HG02870 (cell line): ENCODE data around the gene VWA3B.
A peak's percentile ranks its signal among the peaks of the same experiment; 100 is the strongest.
"Not testable (repeated sequence)": the region's sequence is repeated elsewhere in the genome, so short reads cannot be mapped to it uniquely, and the experiment has no call there.

Experiments used
- ATAC-seq: cut with Tn5 transposase; IDR thresholded peaks from one replicate; pipeline ENCODE4 v1.9.1; 2021; ENCODE audit warnings: mild to moderate bottlenecking, moderate library complexity; ENCODE audit not compliant: unreplicated experiment

The VWA3B gene

DNA sequence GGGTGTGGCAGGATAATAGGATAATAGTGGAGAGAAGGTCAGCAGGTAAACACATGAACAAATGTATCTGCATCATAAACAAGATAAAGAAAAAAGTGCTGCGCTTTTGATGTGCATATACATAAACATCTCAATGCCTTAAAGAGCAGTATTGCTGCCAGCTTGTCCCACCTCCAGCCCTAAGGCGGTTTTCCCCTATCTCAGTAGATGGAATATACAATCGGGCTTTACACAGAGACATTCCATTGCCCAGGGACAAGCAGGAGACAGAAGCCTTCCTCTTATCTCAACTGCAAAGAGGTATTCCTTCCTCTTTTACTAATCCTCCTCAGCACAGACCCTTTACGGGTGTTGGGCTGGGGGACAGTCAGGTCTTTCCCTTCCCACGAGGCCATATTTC, 43.1 kb downstream of the VWA3B start:
- ATAC-seq, result not testable (repeated sequence)

DNA sequence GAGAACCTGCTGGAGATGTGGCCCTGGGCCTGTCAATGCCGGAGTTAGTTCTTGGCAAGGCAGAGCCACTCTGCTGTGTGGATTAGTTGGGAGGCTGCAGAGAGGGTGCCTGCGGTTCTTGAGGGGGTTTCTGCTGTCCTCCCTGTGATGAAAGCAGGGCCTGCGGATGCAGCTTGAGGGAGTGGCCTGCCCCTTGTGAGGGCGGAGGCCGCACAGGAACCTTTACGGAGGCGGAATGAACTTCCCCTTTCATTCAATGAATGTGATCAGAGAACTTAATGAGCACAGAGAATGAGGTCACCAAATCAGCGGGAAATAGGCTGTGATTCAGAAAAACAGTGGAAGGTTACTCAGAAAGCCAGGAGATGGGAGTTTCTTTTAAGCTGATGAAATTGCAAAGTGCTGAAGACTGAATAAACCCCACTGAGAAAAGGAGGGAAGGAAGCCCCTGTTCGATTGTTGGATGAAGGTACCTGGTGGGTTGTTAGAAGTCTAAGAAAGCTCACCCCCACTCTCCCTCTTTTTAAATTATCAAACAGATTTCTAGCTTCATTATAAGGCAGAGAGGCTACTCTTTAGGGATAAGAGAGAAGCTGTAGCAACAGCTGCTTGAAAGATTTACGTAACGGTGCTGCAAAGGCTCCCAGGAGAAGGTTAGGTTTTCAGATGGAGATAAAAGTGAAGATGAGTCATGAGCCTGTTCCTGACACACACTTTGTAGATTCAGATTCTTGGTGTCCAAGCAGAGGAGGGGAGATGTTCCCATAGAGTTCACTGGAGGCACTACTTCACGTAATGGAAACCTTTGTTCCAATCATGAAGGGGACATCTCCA, 47.4 kb downstream of the VWA3B start:
- ATAC-seq, result peak; percentile 67

DNA sequence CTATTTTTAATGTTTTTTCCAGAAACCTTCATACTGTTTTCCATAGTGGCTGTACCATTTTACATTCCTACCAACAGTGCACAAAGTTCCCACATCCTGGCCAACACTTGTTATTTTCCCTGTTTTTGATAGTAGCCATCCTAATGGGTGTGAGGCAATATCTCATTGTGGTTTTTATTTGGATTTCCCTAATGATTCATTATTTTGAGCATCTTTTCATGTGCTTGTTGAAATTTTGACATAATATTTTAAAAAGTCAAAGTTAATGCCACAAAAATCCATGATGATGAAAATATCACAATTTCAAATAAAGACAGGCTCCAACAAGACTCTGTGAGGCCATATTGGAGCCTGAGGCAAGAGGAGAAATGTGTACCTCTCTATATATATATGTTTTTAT, 50.2 kb downstream of the VWA3B start:
- no peak for ATAC-seq

DNA sequence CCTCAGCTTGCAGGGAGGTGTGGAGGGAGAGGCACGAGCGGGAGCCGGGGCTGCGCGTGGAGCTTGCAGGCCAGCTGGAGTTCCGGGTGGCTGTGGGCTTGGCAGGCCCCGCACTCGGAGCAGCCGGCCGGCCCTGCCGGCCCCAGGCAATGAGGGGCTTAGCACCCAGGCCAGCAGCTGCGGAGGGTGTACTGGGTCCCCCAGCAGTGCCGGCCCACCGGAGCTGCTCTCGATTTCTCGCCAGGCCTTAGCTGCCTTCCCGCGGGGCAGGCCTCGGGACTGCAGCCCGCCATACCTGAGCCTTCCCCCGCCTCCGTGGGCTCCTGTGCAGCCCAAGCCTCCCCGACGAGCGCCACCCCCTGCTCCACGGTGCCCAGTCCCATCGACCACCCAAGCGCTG, 52.0 kb downstream of the VWA3B start:
- not testable (repeated sequence) for ATAC-seq

DNA sequence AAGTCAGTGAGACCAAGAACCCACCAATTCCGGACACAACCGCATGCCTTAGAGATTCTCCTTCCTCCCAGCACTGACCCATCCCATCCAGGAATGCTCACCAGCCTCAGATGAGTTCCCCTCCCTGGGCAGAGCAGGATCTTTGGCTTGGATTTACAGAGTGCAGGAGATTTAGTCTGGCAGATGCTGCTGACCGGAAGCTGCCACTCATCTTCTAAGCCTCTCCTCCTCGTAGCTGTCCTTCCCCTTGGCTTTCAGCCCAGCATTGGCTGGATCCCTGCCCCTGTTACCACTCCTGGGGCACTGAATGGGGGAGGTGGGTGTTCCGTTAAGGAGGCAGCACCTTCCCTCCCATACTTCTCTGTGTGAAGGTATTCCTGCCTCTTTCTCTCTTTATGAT, 53.2 kb downstream of the VWA3B start:
- ATAC-seq, result no peak

DNA sequence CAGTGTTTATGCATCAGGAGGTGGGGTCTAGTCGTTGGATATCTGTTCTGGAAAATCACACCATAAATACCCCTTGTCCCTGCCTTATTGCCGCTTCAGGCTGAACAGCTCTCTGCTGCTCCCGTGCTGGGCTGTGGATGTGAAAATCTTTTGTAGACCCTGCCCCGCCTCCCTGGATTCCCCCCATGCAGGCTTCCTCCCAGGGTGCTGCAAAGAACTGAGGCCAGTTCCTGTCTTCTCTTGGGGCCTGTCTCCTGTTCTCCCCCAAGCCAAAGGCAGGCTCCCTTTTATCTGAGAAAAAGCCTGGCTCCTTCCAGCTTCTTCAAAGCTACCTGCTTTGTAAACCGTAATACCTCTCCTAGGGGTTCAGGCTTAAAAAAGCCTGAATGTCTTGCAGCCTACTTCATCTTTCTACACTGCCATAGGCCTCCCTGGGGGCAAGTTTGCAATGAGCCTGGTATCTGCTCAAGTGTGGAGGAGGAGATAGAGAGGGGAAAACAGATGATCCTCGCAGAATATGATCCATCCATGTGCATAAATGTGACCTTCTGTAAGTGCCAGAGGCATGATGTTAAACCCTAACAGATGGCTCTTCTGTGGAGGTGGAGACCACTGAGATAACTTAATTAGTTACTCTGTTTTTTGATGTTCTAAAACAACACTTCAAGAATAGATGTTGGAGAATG, 55.3 kb downstream of the VWA3B start:
- ATAC-seq, result no peak

DNA sequence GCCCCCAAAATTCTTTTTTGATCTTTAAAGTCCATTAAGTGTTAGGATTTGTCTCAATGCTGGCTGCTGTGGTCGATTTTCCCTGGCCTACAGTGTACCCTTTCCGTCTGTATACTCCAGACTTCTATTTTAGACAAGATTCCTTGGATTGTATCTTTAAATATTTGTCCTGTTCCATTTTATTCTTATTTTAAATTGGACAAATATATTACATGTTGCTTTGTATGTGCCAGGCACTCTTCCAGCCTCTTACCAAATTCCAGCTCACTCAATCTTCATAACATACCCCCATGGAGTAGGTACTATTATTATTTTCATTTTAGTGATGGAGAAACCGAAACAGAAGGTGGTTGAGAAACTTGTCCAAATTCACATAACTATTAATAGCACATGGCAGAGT, 58.1 kb downstream of the VWA3B start:
- no peak for ATAC-seq

DNA sequence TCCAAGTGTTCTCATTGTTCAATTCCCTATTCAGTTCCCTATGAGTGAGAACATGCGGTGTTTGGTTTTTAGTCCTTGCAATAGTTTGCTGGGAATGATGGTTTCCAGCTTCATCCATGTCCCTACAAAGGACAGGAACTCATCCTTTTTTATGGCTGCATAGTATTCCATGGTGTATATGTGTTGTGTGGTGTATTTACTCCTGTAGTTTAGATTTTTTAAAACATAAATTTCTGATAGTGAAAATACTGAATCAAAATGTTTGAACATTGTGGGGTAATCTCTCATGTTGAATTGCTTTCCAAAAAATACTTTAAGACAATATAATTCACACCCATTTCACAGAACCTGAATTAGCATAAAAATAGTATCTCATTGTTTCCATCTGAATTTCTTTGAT, 60.9 kb downstream of the VWA3B start:
- not testable (repeated sequence) for ATAC-seq

DNA sequence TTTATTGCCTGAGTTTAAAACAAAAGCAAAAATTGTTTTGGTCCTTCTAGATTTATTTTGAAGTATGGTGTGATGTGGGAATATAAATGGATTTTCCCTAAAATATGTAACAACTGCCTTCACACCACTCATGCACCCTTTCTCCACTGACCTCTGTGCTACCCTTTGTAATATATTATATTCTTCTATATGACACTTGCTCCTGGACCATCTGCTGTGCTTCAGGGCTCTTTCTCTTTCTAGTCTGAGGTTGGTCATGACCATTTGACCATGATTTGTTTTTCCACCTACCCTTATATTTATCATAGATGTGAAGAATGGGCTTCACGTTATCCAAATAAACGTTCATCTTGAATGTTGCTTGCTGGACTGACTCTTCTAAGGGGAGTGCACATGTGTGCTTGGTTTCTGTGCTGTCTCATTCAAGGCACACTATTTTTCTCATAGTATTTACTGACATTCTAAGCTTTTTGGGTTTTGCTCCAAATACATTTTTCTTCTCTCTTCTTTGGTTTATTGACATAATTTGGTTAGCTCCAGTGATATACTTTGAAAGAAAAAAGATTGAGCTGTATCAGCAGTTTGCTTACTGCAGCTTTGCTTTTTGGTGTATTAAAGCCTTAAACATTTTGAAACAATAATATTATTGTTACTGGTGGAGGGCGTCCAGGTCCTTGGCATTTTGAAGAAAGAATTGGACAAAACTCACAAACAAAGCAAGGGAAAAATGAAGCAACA, 61.8 kb downstream of the VWA3B start:
- no peak for ATAC-seq

DNA sequence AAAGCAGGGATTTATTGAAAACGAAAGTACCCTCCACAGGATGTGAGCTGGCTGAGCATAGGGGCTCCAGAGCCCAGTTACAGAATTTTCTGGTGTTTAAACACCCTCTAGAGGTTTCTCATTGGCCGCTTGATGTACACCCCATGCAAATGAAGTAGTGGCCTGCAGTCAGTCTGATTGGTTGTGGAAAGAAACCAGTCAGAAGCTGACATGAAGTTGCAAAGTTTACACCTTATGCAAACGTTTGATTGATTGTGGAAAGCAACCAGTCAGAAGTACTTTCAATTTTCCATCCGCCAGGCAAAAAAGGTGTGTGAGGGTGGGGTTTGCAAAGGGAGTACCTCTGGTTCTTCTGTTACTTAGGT, 62.3 kb downstream of the VWA3B start:
- ATAC-seq, result no peak

DNA sequence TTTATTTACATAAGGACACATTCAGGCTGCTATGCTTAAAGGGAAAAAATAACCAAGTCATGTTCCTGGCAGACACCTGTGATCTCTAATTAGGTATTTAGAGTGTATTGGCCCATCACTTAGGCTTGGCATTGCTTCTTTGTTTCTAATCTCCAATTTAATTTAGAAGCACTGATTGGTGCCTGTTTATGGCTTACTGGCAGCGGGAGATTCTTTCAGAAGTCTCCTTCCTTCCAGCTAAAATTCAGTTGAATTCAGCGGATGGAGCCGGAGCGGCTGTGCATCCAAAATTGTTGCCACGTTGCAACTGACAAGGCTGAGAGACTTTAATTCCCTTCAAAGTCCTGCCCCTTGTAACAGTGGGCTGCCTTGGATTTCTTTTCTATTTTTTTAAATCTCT, 66.5 kb downstream of the VWA3B start:
- ATAC-seq, result no peak

DNA sequence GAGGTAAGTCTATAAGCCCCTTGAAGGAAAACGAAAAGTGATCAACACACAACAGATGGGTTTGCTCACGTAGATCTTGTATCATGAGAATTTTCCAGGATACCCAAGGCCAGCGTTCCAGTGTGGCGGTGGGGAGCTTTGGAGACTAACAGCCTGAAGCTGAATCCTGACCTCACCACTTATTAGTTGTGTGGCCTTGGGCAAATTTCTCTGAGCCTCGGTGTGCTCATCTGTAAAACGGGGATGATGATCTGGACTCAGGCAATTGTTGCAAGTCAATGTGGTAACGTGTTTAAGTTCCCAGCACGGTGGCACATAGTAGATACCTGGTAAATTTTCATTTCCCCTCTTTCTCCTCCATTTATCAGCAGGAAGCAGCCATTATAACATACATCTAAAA, 68.3 kb downstream of the VWA3B start:
- ATAC-seq, result no peak

DNA sequence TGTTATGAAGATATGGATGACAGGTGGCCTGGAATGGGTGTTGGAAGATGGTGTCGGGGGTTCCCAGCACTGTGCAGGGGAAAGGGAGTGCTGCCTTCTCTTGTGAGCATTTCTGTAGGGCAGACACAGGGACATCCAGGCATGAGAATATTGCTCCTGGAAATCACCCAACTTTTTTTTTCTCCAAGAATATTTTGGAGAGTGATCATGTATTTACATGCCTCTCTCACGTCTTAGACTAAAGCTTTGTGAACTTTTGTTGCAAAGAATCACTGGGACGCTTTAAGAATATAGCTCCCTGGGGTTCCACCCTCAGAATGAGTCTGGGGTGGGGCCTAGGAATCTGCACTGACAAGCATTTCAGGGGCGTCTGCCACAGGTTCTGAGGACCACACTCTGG, 68.7 kb downstream of the VWA3B start:
- ATAC-seq, result no peak

DNA sequence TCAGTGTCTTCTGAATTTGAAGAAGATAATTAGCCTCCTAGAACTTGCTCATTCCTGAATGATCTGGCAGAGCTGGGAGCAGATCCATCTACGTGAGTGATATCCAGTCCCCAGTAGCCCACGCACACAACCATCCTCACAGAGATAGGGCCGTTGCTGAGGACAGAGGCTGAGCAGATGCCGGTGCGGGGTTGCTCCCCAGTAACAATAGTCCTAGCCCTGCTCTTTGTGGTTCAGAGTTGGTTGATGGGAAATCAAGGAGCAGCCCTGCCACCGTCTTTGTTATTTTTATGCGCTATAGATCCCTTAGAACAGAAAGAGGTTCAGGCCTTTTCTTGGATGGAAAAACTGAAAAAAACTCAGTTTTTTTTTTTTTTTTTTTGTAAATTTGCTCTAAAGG, 69.3 kb downstream of the VWA3B start:
- ATAC-seq, result no peak

DNA sequence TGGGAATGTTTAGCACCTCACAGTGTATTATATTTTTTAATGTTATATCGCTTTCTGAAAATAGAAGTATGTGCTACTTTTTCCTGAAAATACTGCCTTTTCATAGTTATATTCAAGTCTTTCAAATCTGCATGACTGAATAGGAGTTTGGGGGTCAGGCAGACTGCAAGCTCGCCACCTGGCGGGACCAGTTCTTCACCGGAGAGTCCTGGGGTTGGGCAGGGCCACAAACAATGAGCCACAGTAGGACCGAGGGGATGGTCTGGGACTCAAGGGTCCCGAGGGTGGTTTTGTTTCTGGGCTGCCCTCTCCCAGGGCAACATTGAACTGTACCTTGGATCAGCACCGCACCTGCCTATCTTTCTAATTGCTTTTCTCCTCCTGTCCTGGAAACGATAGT, 70.6 kb downstream of the VWA3B start:
- ATAC-seq, result no peak

DNA sequence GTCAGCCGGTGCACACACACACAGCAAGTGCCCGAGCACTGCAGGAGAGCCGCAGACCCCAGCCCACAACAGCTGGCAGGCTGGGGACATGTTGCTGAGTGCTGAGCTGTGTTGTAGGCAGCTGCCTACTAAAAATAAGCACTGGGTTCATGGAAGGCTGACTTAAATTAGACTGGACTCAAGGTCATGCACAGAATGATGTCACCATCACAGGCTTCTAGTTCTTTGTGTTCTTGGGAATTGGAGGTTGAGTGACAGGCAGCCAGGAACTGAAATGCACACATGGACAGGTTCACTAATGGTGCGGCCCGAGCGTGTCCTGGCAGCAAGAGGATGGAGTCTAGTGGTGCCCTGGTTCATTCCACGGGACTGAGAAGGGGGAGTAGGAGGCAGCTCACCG, 71.3 kb downstream of the VWA3B start:
- ATAC-seq, result no peak

DNA sequence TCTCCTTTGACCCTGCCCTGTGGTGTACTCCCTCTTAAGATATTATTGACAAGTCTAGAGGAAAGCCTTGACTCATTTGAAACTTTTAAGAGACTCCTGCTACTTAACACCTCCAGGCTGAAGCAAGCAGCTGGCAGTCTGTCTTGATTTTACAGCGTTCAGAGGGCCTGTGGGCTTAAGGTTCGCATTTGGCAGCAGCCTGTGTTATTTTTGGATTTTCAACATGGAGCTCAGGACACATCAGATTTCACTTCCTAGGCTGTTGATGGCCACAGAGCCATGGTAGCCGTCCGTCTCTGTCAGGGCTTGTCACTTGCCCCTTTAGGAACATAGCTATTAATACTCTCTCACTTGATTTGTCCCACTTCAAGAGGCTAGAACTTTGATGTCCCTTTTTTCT, 73.6 kb downstream of the VWA3B start:
- no peak for ATAC-seq

DNA sequence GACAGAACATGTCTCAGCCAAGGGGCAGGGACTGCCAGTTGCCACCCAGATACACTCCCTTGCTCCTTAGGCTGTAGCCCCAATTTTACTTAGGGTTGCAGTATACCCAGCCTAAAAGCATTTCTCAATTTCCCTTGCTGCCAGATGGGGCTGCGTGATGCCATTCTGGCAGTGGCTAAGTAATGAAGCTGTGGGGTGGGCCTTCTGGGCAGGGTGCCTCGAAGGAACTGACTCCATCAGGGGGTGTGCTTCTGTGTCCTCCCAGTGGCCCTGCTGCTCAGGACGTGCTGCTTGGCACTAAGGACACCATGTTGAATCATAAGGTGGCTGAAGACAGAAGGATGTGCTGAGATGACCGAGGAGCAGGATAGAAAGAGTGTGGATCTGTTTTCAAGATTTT, 74.2 kb downstream of the VWA3B start:
- ATAC-seq, result no peak

DNA sequence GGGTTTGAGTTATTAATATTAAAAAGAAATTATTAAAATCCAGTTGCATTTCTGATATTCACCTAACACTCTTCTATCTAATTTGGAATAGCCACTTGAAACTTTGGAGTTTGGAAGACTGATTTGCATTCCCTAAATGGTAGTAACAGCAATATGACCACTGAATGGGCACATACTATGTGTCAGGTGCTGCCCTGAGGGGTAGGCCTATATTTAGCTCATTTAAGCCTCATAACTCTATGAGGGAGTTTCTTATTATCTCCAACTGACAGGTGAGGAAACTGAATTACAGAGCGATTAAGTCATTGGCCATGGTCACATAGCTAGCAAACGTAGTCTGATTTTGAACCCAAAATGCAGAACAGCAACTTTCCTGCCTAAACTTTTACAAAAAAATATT, 77.3 kb downstream of the VWA3B start:
- no peak for ATAC-seq

DNA sequence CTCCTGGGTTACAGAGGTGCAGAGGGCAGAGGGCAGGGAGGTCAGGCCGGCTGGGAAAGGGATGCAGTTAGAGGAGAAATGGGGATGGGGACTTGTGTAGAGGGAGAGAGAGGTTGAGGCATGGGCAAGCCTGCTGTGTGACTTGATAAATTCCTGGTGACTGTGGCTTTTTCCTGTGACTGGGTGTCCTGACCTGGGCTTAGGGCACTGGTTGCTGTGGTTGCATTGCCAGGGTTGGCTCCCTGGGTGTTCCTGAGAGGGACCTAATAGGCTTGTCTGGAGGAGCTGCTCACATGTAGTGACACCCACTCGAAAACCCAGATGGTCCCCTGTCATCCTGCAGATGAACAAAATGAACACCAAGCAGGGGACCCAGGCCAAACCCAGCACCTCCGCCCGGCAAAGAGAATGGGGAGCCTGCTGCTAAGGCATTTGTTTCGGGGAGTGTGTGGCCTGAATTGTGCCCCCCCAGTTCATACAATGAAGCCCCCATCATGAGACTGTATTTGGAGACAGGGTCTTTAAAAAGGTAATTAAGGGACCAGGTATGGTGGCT, 78.6 kb downstream of the VWA3B start:
- ATAC-seq, result no peak

DNA sequence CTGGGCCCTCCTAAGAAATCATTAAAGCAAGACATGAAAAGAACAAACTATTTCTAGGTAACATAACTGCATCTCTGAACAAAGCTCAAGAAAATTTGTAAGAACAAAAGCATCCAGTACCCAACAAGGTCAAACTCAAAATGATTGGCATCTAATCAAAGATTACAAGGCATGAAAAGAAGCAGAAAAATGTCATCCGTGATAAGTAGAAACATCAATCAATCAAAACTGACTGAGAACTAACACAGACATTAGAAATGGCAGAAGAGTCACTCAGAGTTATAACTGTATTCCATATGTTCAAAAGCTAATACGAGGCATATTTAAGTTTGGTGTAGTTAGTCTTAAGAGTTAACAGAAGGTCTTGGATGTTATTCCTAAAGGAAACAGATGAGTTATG, 80.9 kb downstream of the VWA3B start:
- ATAC-seq, result no peak

DNA sequence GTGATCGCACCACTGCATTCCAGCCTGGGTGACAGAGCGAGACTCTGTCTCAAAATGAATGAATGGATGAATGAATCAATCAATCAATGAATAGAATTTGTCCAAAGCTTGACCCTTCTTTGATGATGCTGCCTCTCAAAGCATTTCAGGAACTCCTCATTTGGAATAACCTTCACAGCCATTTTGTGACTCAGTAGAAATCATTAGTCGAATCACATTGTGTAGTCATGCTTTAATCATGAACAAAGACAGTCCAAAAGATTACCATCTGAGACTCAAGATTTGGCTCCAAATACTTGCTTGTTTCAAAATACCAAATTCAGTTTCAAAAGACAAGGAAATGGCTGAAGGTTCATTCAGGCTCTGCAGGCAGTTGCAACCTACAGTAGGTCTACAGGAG, 83.1 kb downstream of the VWA3B start:
- no peak for ATAC-seq
